A549 treated with dexamethasone at 1 μM for 4 hours (cell line): ENCODE data around the gene CRYAB. TPM values are rescaled to one million over a fixed set of nuclear protein-coding genes. Genes with fewer than 3 reads are reported as not detected.

Source experiments
- total RNA-seq: library from RNA; stranded (reverse); fragments of 200-300 nt; extraction: Qiagen RNA extraction; gene quantifications from 5 replicates; pipeline ENCODE4 v1.2.3, GENCODE V29; 2022

Gene CRYAB
- 12.4 to 28.7 TPM (median 17.0 TPM) in 5 replicates for total RNA-seq

DNA sequence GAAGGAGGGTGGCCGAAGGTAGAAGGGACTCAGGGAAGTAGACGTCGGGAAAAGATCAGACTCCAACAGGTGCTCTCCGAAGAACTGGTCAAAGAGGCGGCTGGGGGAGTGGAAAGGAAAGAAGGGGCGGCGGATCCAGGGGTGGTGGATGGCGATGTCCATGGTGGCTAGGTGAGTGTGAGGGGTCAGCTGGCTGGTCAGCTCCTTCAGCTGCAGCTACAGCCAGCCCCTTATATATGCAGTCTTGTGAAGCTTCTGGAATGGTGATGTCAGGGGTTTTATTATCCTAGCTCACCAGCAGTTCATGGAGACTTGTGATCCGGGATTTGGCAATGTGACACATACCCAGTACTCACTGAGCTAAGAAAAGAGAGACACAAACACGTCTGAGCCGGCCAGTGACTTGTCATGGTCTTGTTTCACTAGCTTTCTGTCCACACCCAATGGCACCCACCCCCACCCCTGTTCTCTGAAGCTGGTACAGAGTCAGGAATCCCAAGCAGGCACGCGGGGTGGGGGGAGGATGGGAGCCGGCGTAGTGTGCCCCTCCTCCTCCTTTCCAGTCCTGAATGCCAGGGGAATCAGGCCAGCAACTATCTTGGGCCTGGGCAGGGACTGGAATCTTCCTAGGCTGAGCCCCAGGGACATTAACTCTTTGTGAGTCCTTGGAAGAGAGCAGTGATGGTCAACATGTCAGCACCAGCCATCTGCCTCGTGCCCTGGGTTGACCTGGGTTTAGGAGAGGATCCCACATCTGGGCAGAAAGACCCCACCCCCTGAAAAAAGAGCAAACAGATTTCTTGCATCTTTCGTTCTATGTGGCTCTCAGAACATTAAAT is at the start of gene CRYAB:
TSS of gene CRYAB (minus strand) at position 208 of the 839 bp plus-strand sequence. CDS start at position 162, 46 bp downstream.

DNA sequence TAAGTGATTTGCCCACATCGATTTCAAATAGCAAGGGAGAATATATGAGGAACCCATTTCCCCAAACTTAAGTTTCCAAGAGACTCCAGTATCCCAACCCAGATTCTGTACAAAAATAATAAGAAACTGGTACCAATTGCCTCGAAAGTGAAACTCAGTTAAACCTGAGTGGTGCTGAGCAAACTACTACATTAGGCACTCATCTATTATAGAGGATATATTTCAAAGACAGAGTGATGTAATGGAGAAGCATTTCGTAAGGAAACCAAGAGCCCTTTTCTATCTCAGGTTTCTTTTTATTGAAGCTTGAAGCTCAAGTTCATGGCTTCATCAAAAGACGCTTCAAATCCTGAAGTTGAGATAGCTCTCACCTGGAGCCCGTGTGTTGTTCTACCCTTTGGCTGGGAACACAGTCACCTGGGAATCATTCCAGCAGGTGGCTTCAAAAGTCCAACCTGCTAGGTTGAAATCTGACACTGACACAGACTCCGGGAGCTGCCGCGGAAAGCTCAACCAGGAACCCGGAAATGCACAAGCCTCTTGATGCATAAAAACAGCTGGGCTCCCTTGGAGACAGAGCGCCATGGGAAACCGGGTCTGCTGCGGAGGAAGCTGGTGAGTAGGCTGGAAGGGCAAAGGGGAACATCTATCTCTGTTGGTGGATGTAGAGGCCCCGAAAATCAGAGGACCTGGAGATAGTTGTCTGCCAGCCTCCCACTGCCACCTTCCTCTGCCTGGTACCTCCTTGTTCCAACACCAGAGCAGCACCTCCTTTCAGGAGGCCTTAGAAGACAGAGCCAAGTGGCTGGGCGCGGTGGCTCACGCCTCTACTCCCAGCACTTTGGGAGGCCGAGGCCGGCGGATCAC is 7.1 kb upstream of the CRYAB start, which contains the start of gene C11orf52:
TSS of gene C11orf52 (plus strand) at position 524 of the 867 bp plus-strand sequence. CDS start at position 584, 60 bp downstream.

GRCh38 chr11:111912535-111912934 is 965 bp upstream of the CRYAB start, which contains the start of gene HSPB2:
TSS of gene HSPB2 (plus strand) at chr11:111912734. CDS start at chr11:111912830, 96 bp downstream.

GRCh38 chr11:111878849-111879636 is 32.5 kb downstream of the CRYAB start, which contains the start of the genes CFAP68 and FDXACB1:
TSS of gene CFAP68 (plus strand) at chr11:111879541. CDS start at chr11:111879561, 20 bp downstream.
TSS of gene FDXACB1 (minus strand) at chr11:111879165. CDS start at chr11:111879132, 33 bp downstream.

DNA sequence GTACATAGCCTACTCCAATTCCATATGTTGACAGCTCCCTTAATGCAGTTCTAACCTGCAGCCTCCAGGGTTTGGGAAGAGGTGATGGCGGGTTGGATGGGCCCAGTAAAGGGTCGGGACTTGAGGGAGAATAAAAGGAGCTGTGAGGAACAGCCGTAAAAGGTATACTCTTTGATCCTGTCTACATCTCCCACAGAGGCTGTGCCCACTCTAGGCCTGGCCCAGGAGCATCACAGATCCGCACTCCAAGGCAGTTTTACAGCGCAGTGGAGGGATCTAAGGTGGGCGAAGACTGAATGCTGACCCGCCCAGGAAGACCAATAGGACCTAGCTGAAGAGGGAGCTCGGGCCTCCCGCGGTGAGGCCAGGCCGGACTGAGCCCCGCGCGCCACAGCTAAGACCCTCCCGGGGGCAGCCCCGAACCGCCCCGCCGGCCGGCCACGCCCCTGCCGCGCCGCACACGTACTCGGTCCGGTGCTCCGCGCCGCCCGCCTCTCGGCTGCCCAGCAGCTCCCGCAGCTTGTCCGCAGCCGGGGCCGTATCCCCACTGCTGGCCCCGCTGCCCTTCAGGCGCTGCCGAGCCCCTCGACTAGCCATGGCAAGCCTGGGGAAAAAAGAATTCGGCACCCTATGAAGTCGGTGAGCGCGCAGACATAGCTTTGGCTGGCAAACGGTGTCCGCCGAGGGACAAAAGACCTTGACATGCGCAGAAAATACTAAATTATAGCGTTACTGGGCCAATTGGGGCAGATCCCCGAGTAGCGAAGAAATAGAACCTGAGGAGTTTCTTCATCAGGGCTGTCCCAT is 40.5 kb downstream of the CRYAB start, which contains the start of gene ALG9:
TSS of gene ALG9 (minus strand) at position 696 of the 807 bp plus-strand sequence. CDS start at position 597, 99 bp downstream.

Other genes starting within 250 kb of the CRYAB start
- 16.2 to 22.0 TPM (median 19.2 TPM) in 5 replicates for gene PPP2R1B, start 145.4 kb downstream of the CRYAB start, total RNA-seq
- 19.6 to 25.2 TPM (median 21.7 TPM) in 5 replicates for gene ALG9, start 40.2 kb downstream of the CRYAB start, total RNA-seq
- gene FDXACB1, start 32.6 kb downstream of the CRYAB start, total RNA-seq = 1.4 to 1.6 TPM (median 1.5 TPM) in 5 replicates
- 31.6 to 37.7 TPM (median 36.1 TPM) in 5 replicates for gene CFAP68, start 32.2 kb downstream of the CRYAB start, total RNA-seq
- gene HSPB2, start 964 bp upstream of the CRYAB start, total RNA-seq = 0.09 TPM in 1 of 5 replicates, not detected in the others
- 0.15 to 0.45 TPM (median 0.26 TPM) in 5 replicates for gene C11orf52, start 7.1 kb upstream of the CRYAB start, total RNA-seq
- gene DIXDC1, start 25.6 kb upstream of the CRYAB start, total RNA-seq = 6.1 to 10.3 TPM (median 9.6 TPM) in 5 replicates
- 26.5 to 34.1 TPM (median 31.1 TPM) in 5 replicates for gene DLAT, start 113.6 kb upstream of the CRYAB start, total RNA-seq
- 0.70 to 1.4 TPM (median 1.1 TPM) in 5 replicates for gene PIH1D2, start 162.2 kb upstream of the CRYAB start, total RNA-seq
- gene NKAPD1, start 162.5 kb upstream of the CRYAB start, total RNA-seq = 15.9 to 18.2 TPM (median 17.3 TPM) in 5 replicates
- 56.0 to 75.2 TPM (median 59.3 TPM) in 5 replicates for gene TIMM8B, start 175.0 kb upstream of the CRYAB start, total RNA-seq
- 57.4 to 72.2 TPM (median 63.7 TPM) in 5 replicates for gene SDHD, start 175.1 kb upstream of the CRYAB start, total RNA-seq